Bladder microvascular endothelial cell (primary cell): ENCODE data around the gene STYXL2. TPM values are rescaled to one million over a fixed set of nuclear protein-coding genes. Genes with fewer than 3 reads are reported as not detected.

Experiments
- total RNA-seq: library from RNA; depleted of rRNA; stranded (reverse); fragments of >200 nt; gene quantifications from 2 replicates; pipeline ENCODE4 v1.2.3, GENCODE V29; 2014

The STYXL2 gene
- total RNA-seq: not detected in 2 replicates

DNA sequence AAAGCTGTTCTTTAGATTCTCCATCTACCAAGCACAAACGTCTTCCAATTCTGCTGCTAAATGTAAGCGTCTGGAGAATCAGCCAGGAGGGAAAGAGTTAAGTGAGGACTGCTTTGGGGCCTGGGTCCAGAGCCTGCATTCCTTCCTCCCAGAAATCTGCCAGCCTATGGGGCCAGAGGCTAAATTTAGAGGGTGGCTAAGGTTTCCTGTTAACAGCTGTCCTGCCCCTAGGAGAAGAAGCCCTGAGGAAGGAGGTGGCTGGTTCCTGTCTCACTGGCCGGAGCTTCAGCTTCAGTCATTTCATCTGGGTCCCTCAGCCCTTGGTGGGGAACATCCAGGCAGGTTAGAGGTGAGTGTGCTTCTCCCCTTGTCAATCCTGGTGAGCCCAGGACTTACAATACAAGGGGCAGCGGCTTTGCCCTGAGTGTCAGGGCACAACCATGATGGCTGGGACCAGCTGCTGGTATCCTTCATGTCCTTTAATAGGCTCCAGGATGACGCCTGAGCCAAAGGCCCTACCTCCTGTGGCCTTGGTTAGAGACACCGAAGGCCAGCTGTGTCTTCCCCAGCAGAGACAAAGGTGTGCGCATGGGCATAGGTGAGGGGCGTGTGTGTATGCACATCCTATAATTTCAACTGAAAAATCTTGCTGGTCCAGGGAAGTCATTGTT is at the start of gene STYXL2:
Gene STYXL2, plus strand, starts transcription at position 230 of the 671 bp plus-strand sequence. CDS start 775 bp downstream, outside the sequence.

DNA sequence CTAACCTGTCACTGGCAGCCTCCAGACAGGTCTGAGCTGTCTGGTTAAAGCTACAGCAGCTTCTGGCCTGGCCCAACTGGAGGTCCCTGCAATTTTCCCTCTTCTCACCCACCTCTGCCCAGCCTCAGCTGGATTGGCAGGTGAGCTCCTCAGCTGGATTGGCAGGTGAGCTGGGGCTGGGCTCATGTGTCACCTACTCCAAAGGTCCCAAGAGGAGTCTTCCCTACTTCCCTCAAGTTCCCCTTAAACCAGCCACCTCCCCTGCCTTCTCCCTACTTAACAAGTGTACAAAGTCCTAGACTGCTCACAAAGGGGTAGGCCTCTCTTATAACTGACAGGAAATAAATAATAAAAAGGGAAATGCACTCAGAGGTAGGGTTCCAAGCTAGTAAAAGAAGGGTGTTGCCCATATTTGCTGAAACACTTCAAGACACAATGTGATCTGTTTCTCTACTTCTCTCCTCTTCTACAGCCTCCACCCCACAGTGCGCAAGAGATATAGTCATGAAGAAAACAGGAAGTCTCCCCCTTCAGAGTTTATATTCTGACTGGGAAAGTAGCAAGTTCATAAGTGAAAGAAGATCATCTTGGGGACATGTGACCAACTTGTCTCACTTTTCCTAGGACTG is 3.4 kb upstream of the STYXL2 start, which contains the start of gene GPA33:
Gene GPA33, minus strand, starts transcription at position 64 of the 629 bp plus-strand sequence. CDS start 90 bp downstream, outside the sequence.

Other genes starting within 250 kb of the STYXL2 start
- 7.0 and 11.5 TPM in 2 replicates for gene TADA1, start 217.8 kb upstream of the STYXL2 start, total RNA-seq
- gene ILDR2, start 118.5 kb upstream of the STYXL2 start, total RNA-seq: under 0.01 TPM in 1 of 2 replicates, not detected in the other
- not detected in 2 replicates for gene MAEL, start 104.8 kb upstream of the STYXL2 start, total RNA-seq
- not detected in 2 replicates for gene GPA33, start 3.7 kb upstream of the STYXL2 start, total RNA-seq
- 3.2 and 8.1 TPM in 2 replicates for gene POU2F1, start 126.8 kb downstream of the STYXL2 start, total RNA-seq